ENCODE measurements around the gene FAM53B. TPM values are rescaled to one million over a fixed set of nuclear protein-coding genes. Genes with fewer than 3 reads are reported as not detected.

FAM53B gene
- total and polyA plus RNA-seq, 8 donors: 5.7 to 46.9 (median 11.4) TPM

DNA sequence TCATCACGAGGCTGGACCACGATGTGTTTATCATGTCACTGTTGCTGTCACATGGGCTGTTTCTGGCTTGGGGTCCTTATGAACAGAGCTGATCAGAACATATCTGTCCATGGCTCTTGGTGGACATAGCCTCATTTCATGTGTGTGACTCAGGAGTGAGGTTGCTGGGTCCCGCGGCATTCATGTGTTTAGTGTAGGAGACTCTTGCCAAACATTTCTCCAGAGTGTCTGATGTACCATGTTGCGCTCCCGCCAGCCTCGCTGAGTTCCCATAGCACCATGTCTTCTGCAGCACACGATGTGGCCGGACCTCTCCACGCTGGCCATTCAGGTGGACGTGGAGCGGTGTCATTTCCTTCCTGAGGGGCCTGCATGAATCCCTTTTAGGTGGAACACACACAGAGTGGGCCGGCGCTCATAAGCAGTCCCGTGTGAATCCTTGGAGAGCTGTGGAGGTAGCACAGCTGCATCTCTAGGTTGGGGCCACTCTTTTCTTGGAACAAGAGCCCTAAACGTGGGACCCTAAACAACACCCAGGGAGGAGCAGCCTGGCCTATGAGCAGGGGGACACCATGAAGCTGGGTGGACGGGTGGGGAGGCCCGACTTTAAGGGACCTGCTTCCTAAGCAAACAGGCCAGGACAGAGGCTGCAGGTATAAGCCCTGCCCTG is 147.9 kb downstream of the FAM53B start:
- TF ChIP-seq EP300 (IDR thresholded peaks at IDR 0.05) (no peak), POLR2A (IDR thresholded peaks at IDR 0.05) (no peak), POLR2AphosphoS5 (IDR thresholded peaks at IDR 0.05) (no peak)
- TF ChIP-seq, protein P1, sequence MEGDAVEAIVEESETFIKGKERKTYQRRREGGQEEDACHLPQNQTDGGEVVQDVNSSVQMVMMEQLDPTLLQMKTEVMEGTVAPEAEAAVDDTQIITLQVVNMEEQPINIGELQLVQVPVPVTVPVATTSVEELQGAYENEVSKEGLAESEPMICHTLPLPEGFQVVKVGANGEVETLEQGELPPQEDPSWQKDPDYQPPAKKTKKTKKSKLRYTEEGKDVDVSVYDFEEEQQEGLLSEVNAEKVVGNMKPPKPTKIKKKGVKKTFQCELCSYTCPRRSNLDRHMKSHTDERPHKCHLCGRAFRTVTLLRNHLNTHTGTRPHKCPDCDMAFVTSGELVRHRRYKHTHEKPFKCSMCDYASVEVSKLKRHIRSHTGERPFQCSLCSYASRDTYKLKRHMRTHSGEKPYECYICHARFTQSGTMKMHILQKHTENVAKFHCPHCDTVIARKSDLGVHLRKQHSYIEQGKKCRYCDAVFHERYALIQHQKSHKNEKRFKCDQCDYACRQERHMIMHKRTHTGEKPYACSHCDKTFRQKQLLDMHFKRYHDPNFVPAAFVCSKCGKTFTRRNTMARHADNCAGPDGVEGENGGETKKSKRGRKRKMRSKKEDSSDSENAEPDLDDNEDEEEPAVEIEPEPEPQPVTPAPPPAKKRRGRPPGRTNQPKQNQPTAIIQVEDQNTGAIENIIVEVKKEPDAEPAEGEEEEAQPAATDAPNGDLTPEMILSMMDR (IDR thresholded peaks at IDR 0.05): no peak
- no peak for DNase-seq
- Histone ChIP-seq H3K27me3 (no peaks in the 10 kb centered on the region), H3K9me3 (peaks cover 0 to 5% (median 0%) of the 10 kb centered on the region in 4 donors), H3K36me3 (no peaks in the 10 kb centered on the region), H3K4me1 (peaks cover 0 to 9% (median 3%) of the 10 kb centered on the region in 4 donors), H3K4me3 (no peak overlapping the region), H3K27ac (no peak overlapping the region)
- intact Hi-C loops (cut with DNase I; ENCODE audit: low total_unique reads): no loop called here
- 90 to 92% (median 91%) methylated on average over 17 to 18 of the region's 18 CpGs for WGBS, 5 donors

DNA sequence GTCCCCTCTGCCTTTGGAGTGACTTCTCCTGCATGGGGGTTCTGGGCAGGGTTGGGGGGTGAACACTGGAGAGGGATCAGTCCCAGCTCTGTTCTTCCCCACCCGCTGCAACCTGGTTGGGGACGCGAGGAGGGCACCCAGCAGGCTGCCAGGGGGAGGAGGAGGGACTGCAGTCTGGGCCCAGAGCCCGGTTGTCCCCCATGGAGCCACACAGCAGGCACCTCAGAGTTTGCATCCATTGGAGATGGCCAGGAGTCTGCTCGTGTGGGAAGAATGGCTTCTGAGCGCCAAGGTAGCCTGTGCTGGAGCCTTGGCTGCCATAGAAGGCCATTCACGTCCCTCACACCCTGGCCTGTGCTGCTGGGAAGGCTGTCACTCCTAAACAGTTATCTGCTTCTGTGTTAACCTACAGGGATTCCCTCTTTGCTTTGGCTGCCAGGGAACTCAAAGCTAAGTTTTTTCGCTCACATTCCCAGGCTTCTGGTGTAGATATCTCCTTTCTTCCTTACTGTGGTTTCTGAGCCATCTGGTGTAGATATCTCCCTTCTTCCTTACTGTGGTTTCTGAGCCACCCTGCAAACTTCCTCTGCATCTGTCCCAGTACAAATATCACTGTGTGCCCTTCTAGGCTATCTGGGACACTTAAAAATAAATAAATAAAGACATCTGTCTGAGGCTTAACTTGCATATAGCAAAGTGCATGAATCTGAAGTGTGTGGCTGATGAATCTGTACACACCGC is 148.9 kb downstream of the FAM53B start:
- WGBS, 5 donors: 94 to 98% (median 96%) methylated on average over 8 to 9 of the region's 9 CpGs
- Histone ChIP-seq H3K36me3 (no peaks in the 10 kb centered on the region), H3K27me3 (no peaks in the 10 kb centered on the region), H3K4me1 (peaks cover 0 to 10% (median 3%) of the 10 kb centered on the region in 4 donors), H3K27ac (no peak overlapping the region), H3K9me3 (peaks cover 0 to 6% (median 0%) of the 10 kb centered on the region in 4 donors), H3K4me3 (no peak overlapping the region)
- no peak for DNase-seq
- intact Hi-C loops (cut with DNase I; ENCODE audit: low total_unique reads): no loop called here
- TF ChIP-seq POLR2A (IDR thresholded peaks at IDR 0.05) (no peak), EP300 (IDR thresholded peaks at IDR 0.05) (no peak), POLR2AphosphoS5 (IDR thresholded peaks at IDR 0.05) (no peak)
- TF ChIP-seq, protein P1 (IDR thresholded peaks at IDR 0.05): no peak

DNA sequence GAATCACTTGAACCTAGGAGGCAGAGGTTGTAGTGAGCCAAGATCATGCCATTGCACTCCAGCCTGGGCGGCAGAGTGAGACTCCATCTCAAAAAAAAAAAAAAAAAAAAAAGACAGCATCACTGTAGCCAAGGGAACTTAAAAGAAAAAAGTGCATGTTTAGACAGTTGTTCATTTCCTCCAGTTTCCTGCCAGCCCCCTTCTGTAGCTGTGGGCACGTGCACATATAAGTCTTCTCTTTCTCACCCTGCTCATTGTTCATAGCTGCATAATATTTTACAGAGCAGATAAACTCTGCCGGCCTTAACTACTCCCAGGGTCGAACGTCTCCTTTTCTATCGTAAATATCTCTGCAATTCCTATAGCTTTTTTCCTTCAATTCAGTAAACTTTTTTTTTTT is 149.9 kb downstream of the FAM53B start:
- no peak overlapping the region for H3K4me3 ChIP-seq
- H3K9me3 ChIP-seq: peaks cover 0 to 6% (median 0%) of the 10 kb centered on the region in 4 donors
- H3K27me3 ChIP-seq: no peaks in the 10 kb centered on the region
- WGBS, 5 donors: 93 to 96% (median 93%) methylated on average over 6 of the region's 6 CpGs
- peaks cover 3 to 21% (median 11%) of the 10 kb centered on the region in 4 donors for H3K4me1 ChIP-seq
- intact Hi-C loops (cut with DNase I; ENCODE audit: low total_unique reads): no loop called here
- TF ChIP-seq POLR2A (IDR thresholded peaks at IDR 0.05): no peak
- no peak for TF ChIP-seq EP300 (IDR thresholded peaks at IDR 0.05)
- H3K36me3 ChIP-seq: no peaks in the 10 kb centered on the region
- DNase-seq: no peak
- no peak overlapping the region for H3K27ac ChIP-seq

DNA sequence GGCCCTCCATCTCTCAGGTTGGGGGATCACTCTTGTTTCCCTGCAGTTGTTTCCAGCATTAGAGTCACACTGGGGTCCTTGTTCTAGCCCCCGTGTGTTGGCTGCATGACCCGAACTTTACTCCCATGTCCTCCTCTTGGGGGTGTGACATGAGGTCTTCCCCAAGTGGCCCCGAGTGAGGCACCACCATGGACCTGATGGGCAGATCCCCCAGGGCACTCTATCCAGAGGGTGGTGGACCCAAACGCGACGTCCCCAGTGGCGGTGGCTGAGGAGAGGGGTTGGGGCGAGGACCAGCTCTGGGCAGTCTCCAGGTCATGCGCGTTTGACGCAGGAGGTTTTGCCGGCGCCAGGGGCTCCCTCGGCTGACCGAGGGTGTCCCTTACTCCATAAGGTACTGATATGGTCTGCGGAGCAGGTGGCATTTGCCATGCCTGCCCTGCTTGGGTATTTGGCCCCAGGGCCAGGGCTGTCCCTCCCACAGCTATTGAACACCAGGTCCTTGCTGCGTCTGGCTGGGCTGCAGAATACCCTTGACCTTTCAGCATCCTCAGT is 150.7 kb downstream of the FAM53B start:
- no peaks in the 10 kb centered on the region for H3K27me3 ChIP-seq
- DNase-seq: no peak
- peaks cover 0 to 6% (median 0%) of the 10 kb centered on the region in 4 donors for H3K9me3 ChIP-seq
- H3K4me1 ChIP-seq: peaks cover 11 to 28% (median 19%) of the 10 kb centered on the region in 4 donors
- intact Hi-C loops (cut with DNase I; ENCODE audit: low total_unique reads): no loop called here
- TF ChIP-seq POLR2A (IDR thresholded peaks at IDR 0.05) (no peak), POLR2AphosphoS5 (IDR thresholded peaks at IDR 0.05) (no peak), EP300 (IDR thresholded peaks at IDR 0.05) (no peak)
- TF ChIP-seq, protein P1 (IDR thresholded peaks at IDR 0.05): no peak
- H3K27ac ChIP-seq: no peak overlapping the region
- WGBS, 5 donors: 92 to 97% (median 94%) methylated on average over 11 to 17 of the region's 17 CpGs
- no peak overlapping the region for H3K4me3 ChIP-seq
- H3K36me3 ChIP-seq: no peaks in the 10 kb centered on the region
